Activated effector memory CD4-positive, alpha-beta T cell treated with Interleukin-2 at 50 U/mL for 16 hours (primary cell): ENCODE data around the gene SLC52A3.
"Not testable (repeated sequence)": the region's sequence is repeated elsewhere in the genome, so short reads cannot be mapped to it uniquely, and the experiment has no call there.

Experiments used
- DNase-seq: peaks from one replicate; pipeline ENCODE4 v3.0.0-alpha.2; 2020

SLC52A3 gene

DNA sequence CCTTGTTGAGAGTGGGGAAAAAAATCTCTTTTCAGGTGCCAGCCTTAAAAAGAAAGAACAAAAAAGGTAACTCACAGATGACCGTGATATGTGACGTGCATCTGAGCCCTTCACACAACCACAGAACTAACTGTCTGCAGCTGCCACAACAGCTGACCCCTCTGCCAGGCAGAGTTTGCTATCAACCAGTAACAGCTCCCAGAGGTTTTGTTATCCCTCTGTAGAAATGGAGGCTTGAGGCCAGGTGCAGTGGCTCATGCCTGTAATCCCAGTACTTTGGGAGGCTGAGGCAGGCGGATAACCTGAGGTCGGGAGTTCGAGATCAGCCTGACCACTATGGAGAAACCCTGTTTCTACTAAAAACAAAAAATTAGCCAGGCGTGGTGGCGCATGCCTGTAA lies 42.8 kb downstream of the SLC52A3 start:
- DNase-seq, result no peak

DNA sequence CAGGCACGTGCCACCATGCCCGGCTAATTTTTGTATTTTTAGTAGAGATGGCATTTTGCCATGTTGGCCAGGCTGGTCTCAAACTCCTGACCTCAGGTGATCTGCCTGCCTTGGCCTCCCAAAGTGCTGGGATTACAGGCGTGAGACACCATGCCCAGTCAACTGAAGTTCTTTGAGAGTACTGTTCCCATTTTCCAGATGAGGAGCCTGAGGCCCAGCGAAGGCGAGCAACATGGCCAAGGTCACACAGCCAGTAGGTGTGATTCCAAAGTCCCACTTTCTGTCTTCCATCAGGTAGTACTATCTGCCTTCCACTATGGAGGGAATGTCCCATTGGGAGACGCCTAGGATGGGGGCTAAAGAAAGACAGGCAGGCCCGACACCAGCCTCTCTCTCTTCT lies 43.5 kb downstream of the SLC52A3 start:
- DNase-seq, result not testable (repeated sequence)

GRCh38 chr20:723756-724155 lies 44.5 kb downstream of the SLC52A3 start:
- no peak for DNase-seq

- no peak for DNase-seq
These were observed 45.3 kb downstream of the SLC52A3 start for GRCh38 chr20:722822-723644.

DNA sequence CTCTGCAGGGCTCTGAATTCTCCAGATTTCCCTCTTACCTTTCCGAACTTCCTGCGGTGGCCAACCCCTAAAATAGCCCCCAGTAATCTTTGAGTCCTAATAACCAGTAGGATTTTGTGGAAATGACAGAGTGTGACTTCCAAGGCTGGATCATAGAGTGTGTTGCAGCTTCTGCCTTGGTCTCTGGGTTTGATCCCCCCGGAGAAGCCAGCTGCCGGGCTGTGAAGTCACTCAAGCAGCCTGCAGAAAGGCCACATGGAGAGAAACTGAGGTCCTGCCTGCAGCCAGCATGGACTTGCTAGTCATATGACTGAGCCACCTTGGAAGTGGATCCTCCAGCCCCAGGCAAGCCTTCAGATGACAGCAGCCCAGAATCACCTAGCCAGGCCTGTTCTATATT lies 46.4 kb downstream of the SLC52A3 start:
- no peak for DNase-seq

DNA sequence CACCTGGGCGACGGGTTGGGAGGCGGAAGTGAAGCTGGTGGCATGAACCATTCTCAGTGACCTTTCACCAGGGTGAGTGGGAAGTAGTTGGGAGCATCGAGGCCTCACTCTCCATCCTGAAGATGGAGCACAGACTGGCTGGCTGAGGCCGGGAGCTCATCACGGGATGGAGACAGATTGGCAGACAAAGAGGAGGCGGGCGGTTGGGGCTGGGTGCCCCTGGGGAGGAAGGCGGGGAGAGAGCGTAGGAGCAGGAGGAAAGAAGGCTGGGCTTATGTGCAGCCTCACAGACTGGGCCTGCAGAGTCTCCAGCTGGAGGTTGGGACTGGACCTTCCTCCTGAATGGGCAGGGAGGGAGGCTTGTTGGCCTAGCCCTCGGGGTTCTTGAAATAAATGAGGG lies 48.5 kb downstream of the SLC52A3 start:
- no peak for DNase-seq

GRCh38 chr20:719068-719467 lies 49.2 kb downstream of the SLC52A3 start:
- DNase-seq, result no peak

DNA sequence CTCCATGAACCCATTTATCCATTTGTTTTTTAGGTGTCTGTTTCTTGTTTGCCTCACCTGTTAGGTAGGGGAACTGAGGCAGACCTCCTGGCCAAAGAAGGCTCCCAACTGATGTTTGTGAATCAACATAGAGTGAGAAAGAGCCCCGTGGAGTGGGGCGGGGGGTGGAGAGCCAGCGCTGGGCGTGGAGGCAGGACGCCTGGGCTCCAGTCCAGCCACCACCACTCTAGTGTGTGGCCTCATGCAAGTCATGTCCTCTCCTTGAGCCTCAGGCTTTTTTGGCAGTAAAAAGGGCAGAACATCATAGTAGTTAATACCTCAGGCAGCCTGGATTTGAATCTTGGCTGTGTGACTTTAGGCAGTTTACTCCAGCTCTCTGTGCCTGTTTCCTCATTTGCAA lies 50.5 kb downstream of the SLC52A3 start:
- DNase-seq, result no peak

DNA sequence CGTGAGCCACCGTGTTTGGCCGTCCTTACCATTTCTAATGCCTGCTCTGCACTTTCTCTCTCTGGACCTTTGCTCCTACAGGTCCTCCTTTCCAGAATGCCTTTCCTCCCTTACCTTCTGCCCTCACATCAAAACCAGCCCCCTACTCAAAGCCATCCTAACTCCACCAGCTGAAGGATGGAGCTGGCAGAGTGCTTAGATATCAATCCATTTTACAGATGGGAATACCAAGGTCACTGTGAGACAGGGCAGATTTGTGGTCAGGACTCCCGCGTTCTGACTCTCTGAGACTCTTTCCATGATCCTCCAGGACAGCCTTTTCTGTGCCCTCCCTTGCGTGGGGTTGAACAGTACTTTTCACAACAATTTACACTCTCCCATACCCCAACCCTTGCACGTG lies 51.0 kb downstream of the SLC52A3 start:
- no peak for DNase-seq

DNA sequence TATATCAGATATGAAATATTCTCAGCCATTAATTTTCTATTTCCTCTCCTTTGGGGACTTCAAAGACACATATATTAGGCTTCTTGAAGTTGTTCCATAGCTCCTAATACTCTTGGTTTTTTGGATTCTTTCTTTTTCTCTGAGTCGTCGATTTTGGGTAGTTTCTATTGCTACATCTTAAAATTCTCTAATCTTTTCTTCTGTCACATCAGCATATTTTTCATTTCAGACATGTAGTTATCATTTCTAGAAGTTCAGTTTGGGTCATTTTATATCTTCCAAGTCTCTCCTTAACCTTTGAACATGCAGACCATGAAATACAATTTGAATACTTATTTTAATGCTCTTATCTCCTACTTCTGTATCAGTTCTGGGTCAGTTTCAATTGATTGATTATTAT lies 53.8 kb downstream of the SLC52A3 start:
- no peak for DNase-seq

GRCh38 chr20:711576-711975 lies 56.7 kb downstream of the SLC52A3 start:
- DNase-seq, result no peak

GRCh38 chr20:710780-711450 lies 57.4 kb downstream of the SLC52A3 start:
- no peak for DNase-seq
